Ishikawa (cell line): ENCODE measurements around the gene NR1H4.
A peak's percentile ranks its signal among the peaks of the same experiment; 100 is the strongest.

ENCODE experiments used
- CEBPB ChIP-seq: IDR thresholded peaks from 2 replicates; pipeline ENCODE4 v1.6.1; 2012
- CREB1 ChIP-seq: IDR thresholded peaks from 2 replicates; pipeline ENCODE4 v1.6.1; 2012; ENCODE audit warnings: low read depth
- EGR1 ChIP-seq: IDR thresholded peaks from 2 replicates; pipeline ENCODE4 v1.6.1; 2012
- EP300 ChIP-seq: IDR thresholded peaks from 2 replicates; pipeline ENCODE4 v1.6.1; 2012; ENCODE audit warnings: borderline replicate concordance
- FOXM1 ChIP-seq: IDR thresholded peaks from 2 replicates; pipeline ENCODE4 v1.6.1; 2012; ENCODE audit warnings: low read depth, borderline replicate concordance
- MAX ChIP-seq: IDR thresholded peaks from 2 replicates; pipeline ENCODE4 v1.6.1; 2012
- NFIC ChIP-seq: IDR thresholded peaks from 2 replicates; pipeline ENCODE4 v1.6.1; 2012
- RAD21 ChIP-seq: IDR thresholded peaks from 2 replicates; pipeline ENCODE4 v1.6.1; 2012; ENCODE audit warnings: low read depth
- REST ChIP-seq: IDR thresholded peaks from 2 replicates; pipeline ENCODE4 v1.6.1; 2012; ENCODE audit warnings: low read depth, mild to moderate bottlenecking
- TAF1 ChIP-seq: IDR thresholded peaks from 2 replicates; pipeline ENCODE4 v1.6.1; 2012; ENCODE audit warnings: low read depth, mild to moderate bottlenecking
- TCF12 ChIP-seq: IDR thresholded peaks from 2 replicates; pipeline ENCODE4 v1.6.1; 2012; ENCODE audit warnings: low read depth
- TEAD4 ChIP-seq: IDR thresholded peaks from 2 replicates; pipeline ENCODE4 v1.6.1; 2012
- YY1 ChIP-seq: IDR thresholded peaks from 2 replicates; pipeline ENCODE4 v1.6.1; 2012; ENCODE audit warnings: low read depth
- ZBTB7A ChIP-seq: IDR thresholded peaks from 2 replicates; pipeline ENCODE4 v1.6.1; 2012; ENCODE audit warnings: low read depth
- TF ChIP-seq, protein P1 (sequence below): IDR thresholded peaks from 2 replicates; pipeline ENCODE4 v1.6.1; 2012

The NR1H4 gene

DNA sequence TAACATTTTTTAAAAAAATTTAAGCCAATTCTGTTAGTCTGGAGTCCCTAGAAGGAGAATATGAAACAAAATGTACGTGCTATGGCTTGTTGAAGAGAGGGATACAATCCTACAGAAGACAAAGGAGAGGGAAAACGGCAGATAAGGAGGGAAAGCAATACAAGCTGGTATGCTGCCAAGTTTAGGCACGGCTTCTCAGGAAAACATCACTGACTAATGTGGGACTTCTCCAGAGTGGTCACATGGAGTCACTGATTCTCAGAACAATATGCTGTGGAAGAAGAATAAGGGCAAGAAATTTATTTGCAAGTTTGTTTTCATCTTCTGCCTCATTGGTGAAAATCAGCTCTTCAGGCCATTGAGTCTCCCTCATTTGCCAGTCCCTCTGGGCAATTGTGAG lies 22.9 kb upstream of the NR1H4 start:
- TF ChIP-seq NFIC (no peak), TCF12 (no peak), FOXM1 (no peak), TEAD4 (no peak), EP300 (no peak), RAD21 (no peak), MAX (no peak), YY1 (no peak), CEBPB (no peak), REST (no peak), ZBTB7A (no peak), CREB1 (no peak), EGR1 (no peak), TAF1 (no peak)
- TF ChIP-seq, protein P1, sequence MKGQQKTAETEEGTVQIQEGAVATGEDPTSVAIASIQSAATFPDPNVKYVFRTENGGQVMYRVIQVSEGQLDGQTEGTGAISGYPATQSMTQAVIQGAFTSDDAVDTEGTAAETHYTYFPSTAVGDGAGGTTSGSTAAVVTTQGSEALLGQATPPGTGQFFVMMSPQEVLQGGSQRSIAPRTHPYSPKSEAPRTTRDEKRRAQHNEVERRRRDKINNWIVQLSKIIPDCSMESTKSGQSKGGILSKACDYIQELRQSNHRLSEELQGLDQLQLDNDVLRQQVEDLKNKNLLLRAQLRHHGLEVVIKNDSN: no peak

DNA sequence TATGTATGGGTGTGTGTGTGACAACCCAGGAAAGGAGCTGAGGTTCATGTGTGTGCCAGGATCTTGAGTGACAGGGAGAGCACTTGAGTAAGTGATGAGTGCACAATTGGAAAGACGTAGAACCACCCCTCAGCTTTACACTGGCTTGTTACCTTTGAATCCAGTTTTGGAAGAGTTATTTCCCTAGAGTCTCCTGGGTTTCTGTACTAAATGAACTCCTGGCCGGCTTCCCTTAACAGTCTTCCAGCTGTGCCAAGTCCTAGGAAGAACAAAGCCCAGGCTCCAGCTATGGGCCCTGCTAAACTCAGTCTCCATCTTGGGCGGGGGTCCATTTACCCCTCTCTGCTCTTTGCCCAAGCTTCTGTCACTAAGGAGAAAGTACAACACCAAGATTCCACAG lies 19.7 kb upstream of the NR1H4 start:
- TF ChIP-seq TCF12 (no peak), CEBPB (no peak), YY1 (no peak), MAX (no peak), RAD21 (no peak), ZBTB7A (no peak), TAF1 (no peak), CREB1 (no peak), FOXM1 (no peak), NFIC (no peak), EP300 (no peak), REST (no peak), EGR1 (no peak)
- TF ChIP-seq, protein P1: no peak

- no peak for TF ChIP-seq TCF12
- no peak for TF ChIP-seq FOXM1
- TF ChIP-seq NFIC: no peak
- TF ChIP-seq YY1: no peak
- TF ChIP-seq CREB1: no peak
Measured at GRCh38 chr12:100455896-100456295, 17.8 kb upstream of the NR1H4 start.

DNA sequence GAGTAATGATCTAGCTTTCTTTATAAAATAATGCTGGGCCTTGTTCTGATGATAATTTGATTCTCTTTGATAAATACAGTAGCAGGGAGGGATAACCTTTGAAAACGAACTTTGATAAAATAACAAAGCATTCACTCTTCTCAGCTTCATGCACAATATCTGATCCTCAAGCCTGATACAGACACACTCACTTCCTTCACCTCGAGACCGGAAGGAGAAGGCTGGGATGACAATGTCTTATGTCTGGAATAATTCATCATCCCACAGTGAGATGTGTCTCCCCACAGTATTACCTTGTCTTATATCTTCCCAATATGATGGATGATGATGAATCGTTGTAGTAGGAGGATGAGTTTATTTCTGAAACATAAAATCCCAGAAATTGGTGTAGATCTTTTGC lies 15.5 kb upstream of the NR1H4 start:
- TF ChIP-seq ZBTB7A: no peak
- TF ChIP-seq RAD21: no peak
- no peak for TF ChIP-seq TAF1
- no peak for TF ChIP-seq TCF12
- no peak for TF ChIP-seq MAX
- TF ChIP-seq CREB1: no peak
- TF ChIP-seq, protein P1: no peak
- TF ChIP-seq YY1: no peak
- no peak for TF ChIP-seq TEAD4
- no peak for TF ChIP-seq NFIC
- TF ChIP-seq CEBPB: no peak
- no peak for TF ChIP-seq EP300
- TF ChIP-seq FOXM1: no peak

GRCh38 chr12:100460702-100461101 lies 13.0 kb upstream of the NR1H4 start:
- TF ChIP-seq FOXM1 (no peak), TAF1 (no peak)

DNA sequence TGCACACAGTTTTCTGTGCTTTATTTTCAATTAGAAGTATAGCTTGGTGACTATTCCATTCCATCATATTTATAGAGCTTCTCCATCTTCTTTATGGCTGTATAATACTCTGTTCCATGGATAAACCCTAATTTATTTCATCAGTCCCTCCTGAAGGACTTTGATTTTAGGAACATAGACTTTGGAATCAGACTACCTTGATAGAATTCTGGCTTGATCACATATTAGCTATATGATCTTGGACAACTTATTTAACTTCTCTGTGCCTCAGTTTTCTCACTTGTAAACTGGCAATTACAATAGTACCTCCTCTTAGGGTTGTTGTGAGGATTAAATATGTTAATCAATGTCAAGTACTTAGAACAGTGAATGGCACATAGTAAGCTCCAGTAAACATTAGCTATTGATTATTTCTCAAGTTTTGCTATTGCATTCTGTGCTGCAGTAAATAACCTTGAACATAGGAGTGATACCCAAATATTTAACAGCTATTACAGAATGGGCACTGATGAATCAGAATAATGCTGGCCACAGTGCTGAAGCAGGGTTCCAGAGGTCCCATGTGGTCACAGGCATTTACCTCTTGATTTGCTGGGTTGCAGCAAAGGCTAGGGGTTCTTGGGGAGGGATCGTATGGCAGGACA lies 12.2 kb upstream of the NR1H4 start:
- TF ChIP-seq ZBTB7A (no peak), REST (peak; percentile 42; the same call in 1 of the 2 replicates)
